Hepatocyte (in vitro differentiated cells): ENCODE results near the gene PIK3R2. TPM values are rescaled to one million over a fixed set of nuclear protein-coding genes. Genes with fewer than 3 reads are reported as not detected.

Source experiments
- DNase-seq: peaks from one replicate; pipeline ENCODE4 v3.0.0-alpha.2; 2016; ENCODE audit warnings: low spot score
- H2AFZ ChIP-seq: fragments of 200-600 bp; sonication (generic); 2 replicates; pipeline ENCODE4 v1.6.0; 2016; ENCODE audit warnings: antibody characterized with exemption, mild to moderate bottlenecking
- H3K27ac ChIP-seq: fragments of 200-600 bp; sonication (generic); 2 replicates; pipeline ENCODE4 v1.5.1; 2016; ENCODE audit warnings: mild to moderate bottlenecking
- H3K27me3 ChIP-seq: fragments of 200-600 bp; sonication (generic); 2 replicates; pipeline ENCODE4 v1.6.1; 2016
- H3K36me3 ChIP-seq: fragments of 200-600 bp; sonication (generic); replicated peaks from 2 replicates; pipeline ENCODE4 v1.5.1; 2016; ENCODE audit warnings: low read depth; ENCODE audit not compliant: insufficient read depth
- H3K4me1 ChIP-seq: fragments of 200-600 bp; sonication (generic); 2 replicates; pipeline ENCODE4 v1.5.1; 2016; ENCODE audit warnings: mild to moderate bottlenecking, moderate library complexity; ENCODE audit not compliant: insufficient read depth
- H3K4me2 ChIP-seq: fragments of 200-600 bp; sonication (generic); 2 replicates; pipeline ENCODE4 v1.6.0; 2016
- H3K4me3 ChIP-seq: fragments of 200-600 bp; sonication (generic); 2 replicates; pipeline ENCODE4 v1.5.1; 2016; ENCODE audit warnings: mild to moderate bottlenecking
- H3K79me2 ChIP-seq: fragments of 200-600 bp; sonication (generic); 2 replicates; pipeline ENCODE4 v1.6.0; 2017; ENCODE audit warnings: mild to moderate bottlenecking
- H3K9me2 ChIP-seq: fragments of 200-600 bp; sonication (generic); replicated peaks from 2 replicates; pipeline ENCODE4 v1.6.0; 2017; ENCODE audit warnings: mild to moderate bottlenecking; ENCODE audit not compliant: insufficient read depth
- H3K9me3 ChIP-seq: fragments of 200-600 bp; sonication (generic); 2 replicates; pipeline ENCODE4 v1.5.1; 2016; ENCODE audit warnings: low read depth, mild to moderate bottlenecking
- H4K20me1 ChIP-seq: fragments of 200-600 bp; sonication (generic); 2 replicates; pipeline ENCODE4 v1.6.0; 2016; ENCODE audit warnings: mild to moderate bottlenecking; ENCODE audit not compliant: insufficient read depth, poor library complexity, severe bottlenecking
- EZH2 ChIP-seq: fragments of 200-600 bp; sonication (generic); IDR thresholded peaks from 2 replicates; pipeline ENCODE4 v1.6.1; 2016; ENCODE audit warnings: antibody characterized with exemption, mild to moderate bottlenecking, borderline replicate concordance
- EZH2phosphoT487 ChIP-seq: fragments of 200-600 bp; sonication (generic); IDR thresholded peaks from one replicate; pipeline ENCODE4 v1.6.1; 2018; ENCODE audit warnings: antibody characterized with exemption, mild to moderate bottlenecking, low read depth, moderate library complexity; ENCODE audit not compliant: unreplicated experiment, severe bottlenecking
- WGBS: methylation state at CpG from one replicate; pipeline ENCODE4 v1.1.6; 2016; ENCODE audit warnings: low lambda C conversion rate; ENCODE audit errors: missing lambda C conversion rate; 5-methylcytosine and 5-hydroxymethylcytosine counted together
- polyA plus RNA-seq: library from polyadenylated mRNA; unstranded; fragments of >200 nt; fragmentation: Nextera tagmentation; extraction: Ambion mirVana; gene quantifications from 2 replicates; pipeline ENCODE4 v1.2.1, GENCODE V29; 2016
- total RNA-seq: library from RNA; depleted of rRNA; stranded (reverse); fragments of >200 nt; gene quantifications from 2 replicates; pipeline ENCODE4 v1.2.3, GENCODE V29; 2014
- TF ChIP-seq, protein P1 (sequence below): fragments of 200-600 bp; sonication (generic); IDR thresholded peaks from 2 replicates; pipeline ENCODE4 v1.5.1; 2016; ENCODE audit warnings: antibody characterized with exemption, mild to moderate bottlenecking; ENCODE audit not compliant: poor library complexity

Gene PIK3R2
- total and polyA plus RNA-seq, 2 experiments from 2014 or later = 29.9 to 52.2 TPM

DNA sequence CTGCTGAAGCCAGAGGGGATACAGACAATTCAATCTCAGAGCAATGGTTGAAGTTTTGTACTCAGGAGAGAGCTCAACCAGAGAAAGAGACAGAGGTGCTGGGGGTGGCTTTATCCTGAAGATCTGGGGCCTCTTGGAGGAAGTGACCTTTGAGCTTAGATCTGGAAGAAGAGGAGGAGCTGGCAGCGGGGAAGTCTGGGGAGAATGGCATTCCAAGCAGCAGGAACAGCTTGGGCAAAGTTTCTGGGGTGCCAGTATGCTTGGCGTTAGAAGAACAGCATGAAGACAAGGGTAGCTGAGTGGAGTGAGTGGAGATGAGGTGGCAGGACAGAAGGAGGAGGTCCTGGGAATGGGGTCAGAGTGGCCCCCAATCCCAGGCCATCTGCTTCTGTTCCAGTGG lies 44.1 kb upstream of the PIK3R2 start:
- H3K9me2 ChIP-seq = no peaks in the 10 kb centered on the region
- peak overlapping the region; percentile 96 for H3K27ac ChIP-seq
- H3K4me2 ChIP-seq = peak overlapping the region; percentile 98

DNA sequence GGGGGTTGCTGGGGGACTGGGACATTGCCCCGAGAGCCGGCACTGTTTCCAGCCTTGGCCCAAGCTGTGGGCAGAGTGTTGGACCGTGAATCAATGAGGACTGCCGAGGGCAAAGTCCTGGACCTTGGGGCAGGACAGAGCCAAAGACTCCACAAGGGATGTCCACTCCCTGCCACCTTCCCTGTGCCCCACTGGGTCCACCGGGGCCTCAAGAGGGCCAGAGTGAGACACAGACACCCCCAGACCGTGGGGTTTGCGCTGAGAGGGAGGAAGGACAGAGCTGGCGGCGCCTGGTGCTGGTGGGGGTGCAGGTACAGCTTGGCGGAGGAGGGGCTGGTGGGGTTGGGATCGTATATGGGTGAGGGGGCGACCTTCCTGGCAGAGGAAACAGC lies 43.6 kb upstream of the PIK3R2 start:
- no peak for TF ChIP-seq EZH2phosphoT487
- TF ChIP-seq EZH2 = no peak
- TF ChIP-seq, protein P1, sequence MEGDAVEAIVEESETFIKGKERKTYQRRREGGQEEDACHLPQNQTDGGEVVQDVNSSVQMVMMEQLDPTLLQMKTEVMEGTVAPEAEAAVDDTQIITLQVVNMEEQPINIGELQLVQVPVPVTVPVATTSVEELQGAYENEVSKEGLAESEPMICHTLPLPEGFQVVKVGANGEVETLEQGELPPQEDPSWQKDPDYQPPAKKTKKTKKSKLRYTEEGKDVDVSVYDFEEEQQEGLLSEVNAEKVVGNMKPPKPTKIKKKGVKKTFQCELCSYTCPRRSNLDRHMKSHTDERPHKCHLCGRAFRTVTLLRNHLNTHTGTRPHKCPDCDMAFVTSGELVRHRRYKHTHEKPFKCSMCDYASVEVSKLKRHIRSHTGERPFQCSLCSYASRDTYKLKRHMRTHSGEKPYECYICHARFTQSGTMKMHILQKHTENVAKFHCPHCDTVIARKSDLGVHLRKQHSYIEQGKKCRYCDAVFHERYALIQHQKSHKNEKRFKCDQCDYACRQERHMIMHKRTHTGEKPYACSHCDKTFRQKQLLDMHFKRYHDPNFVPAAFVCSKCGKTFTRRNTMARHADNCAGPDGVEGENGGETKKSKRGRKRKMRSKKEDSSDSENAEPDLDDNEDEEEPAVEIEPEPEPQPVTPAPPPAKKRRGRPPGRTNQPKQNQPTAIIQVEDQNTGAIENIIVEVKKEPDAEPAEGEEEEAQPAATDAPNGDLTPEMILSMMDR = no peak
- DNase-seq = peak; percentile 58
- Histone ChIP-seq H4K20me1 (no peaks in the 10 kb centered on the region), H3K27me3 (no peaks in the 10 kb centered on the region), H3K4me1 (peaks cover 16% of the 10 kb centered on the region), H2AFZ (peak overlapping the region; percentile 66), H3K9me2 (no peaks in the 10 kb centered on the region), H3K36me3 (no peaks in the 10 kb centered on the region), H3K4me3 (peak overlapping the region; percentile 87), H3K9me3 (no peaks in the 10 kb centered on the region), H3K27ac (peak overlapping the region; percentile 96), H3K4me2 (peak overlapping the region; percentile 98), H3K79me2 (peaks cover 3% of the 10 kb centered on the region)
- 55% methylated on average over 9 of the region's 12 CpGs for WGBS

More for the DNA sequence above, 44.1 kb upstream of the PIK3R2 start:
- H3K9me3 ChIP-seq = no peaks in the 10 kb centered on the region
- H3K36me3 ChIP-seq = no peaks in the 10 kb centered on the region
- H3K4me1 ChIP-seq = peaks cover 18% of the 10 kb centered on the region
- H4K20me1 ChIP-seq = no peaks in the 10 kb centered on the region
- H2AFZ ChIP-seq = no peak overlapping the region
- 53% methylated on average over 2 of the region's 2 CpGs for WGBS
- peak; percentile 57 for DNase-seq
- no peaks in the 10 kb centered on the region for H3K27me3 ChIP-seq
- no peak overlapping the region for H3K4me3 ChIP-seq
- peaks cover 3% of the 10 kb centered on the region for H3K79me2 ChIP-seq
- TF ChIP-seq EZH2phosphoT487 (no peak), EZH2 (no peak)
- TF ChIP-seq, protein P1 = no peak

DNA sequence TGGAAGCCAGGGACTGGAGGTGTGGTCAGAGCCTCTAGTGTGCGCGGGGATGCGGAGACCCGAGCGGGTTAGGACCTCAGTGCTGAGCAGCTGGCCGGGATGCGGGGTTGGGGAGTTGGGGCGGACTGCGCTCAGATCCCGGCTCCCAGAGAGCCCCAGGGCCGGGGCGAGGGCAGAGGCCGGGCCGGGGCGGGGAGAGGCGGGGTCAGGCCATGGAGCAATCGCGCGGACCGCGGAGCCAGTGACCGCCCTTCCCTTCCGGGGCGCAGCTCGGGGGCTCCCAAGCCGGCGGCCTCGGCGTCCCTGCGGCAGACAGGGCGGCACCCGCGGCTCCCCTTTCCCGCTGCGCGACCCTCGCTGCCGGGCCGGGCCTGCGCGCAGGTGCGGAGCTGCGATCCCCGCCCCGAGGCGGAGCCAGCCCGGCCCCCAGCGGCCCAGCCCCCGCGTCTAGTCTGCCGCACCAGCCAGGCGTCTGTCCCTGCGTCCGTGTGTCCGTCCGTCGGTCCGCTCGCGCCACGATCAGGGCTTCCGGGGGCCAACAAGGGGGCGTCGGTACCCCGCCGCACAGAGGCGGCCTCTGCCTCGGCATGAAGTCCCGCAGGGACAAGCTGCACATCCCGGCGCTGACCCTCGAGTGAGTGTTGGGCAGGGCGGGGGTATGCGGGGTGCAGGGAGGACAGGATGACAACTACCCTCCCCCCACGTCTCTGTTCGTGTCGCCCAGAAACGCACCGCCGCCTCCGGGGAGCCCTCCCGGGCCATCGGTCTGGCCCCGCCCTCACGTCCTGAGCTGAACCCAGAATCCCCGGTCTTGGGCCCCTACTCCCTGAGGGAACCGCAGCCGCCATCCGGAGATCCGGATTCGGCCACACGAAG lies 43.0 kb upstream of the PIK3R2 start:
- no peaks in the 10 kb centered on the region for H3K27me3 ChIP-seq
- peaks cover 3% of the 10 kb centered on the region for H3K79me2 ChIP-seq
- WGBS = 2% methylated on average over 51 of the region's 92 CpGs
- TF ChIP-seq, protein P1 = no peak
- TF ChIP-seq EZH2phosphoT487 (no peak), EZH2 (no peak)
- no peaks in the 10 kb centered on the region for H4K20me1 ChIP-seq
- peak overlapping the region; percentile 96 for H3K27ac ChIP-seq
- no peaks in the 10 kb centered on the region for H3K9me2 ChIP-seq
- peak; percentile 81 for DNase-seq
- H2AFZ ChIP-seq = peak overlapping the region; percentile 66
- peak overlapping the region; percentile 98 for H3K4me2 ChIP-seq
- no peaks in the 10 kb centered on the region for H3K36me3 ChIP-seq
- peaks cover 16% of the 10 kb centered on the region for H3K4me1 ChIP-seq
- H3K9me3 ChIP-seq = no peaks in the 10 kb centered on the region
- H3K4me3 ChIP-seq = peak overlapping the region; percentile 87
